GM12875 (cell line): ENCODE data around the gene IL1RAPL1.
A peak's percentile ranks its signal among the peaks of the same experiment; 100 is the strongest.

Source experiments
- H3K4me3 ChIP-seq: one replicate; pipeline ENCODE4 v1.5.1; 2011; ENCODE audit warnings: low read depth, low read length, control low read depth
- CTCF ChIP-seq: IDR thresholded peaks from 2 replicates; pipeline ENCODE4 v1.5.1; 2011; ENCODE audit warnings: low read depth, mild to moderate bottlenecking, control low read depth, inconsistent platforms, low read length, moderate library complexity, borderline replicate concordance; ENCODE audit not compliant: insufficient read depth

The IL1RAPL1 gene

GRCh38 chrX:28651186-28651585 lies 63.9 kb downstream of the IL1RAPL1 start:
- H3K4me3 ChIP-seq = no peak overlapping the region
- no peak for TF ChIP-seq CTCF

GRCh38 chrX:28659269-28659668 lies 72.0 kb downstream of the IL1RAPL1 start:
- peak; percentile 51; the same call in 1 of the 2 replicates for TF ChIP-seq CTCF
- no peak overlapping the region for H3K4me3 ChIP-seq

GRCh38 chrX:28665778-28666177 lies 78.5 kb downstream of the IL1RAPL1 start:
- TF ChIP-seq CTCF = no peak
- no peak overlapping the region for H3K4me3 ChIP-seq

GRCh38 chrX:28668303-28668702 lies 81.1 kb downstream of the IL1RAPL1 start:
- TF ChIP-seq CTCF = no peak
- no peak overlapping the region for H3K4me3 ChIP-seq

- H3K4me3 ChIP-seq = no peak overlapping the region
- TF ChIP-seq CTCF = no peak
These were observed 81.7 kb downstream of the IL1RAPL1 start for GRCh38 chrX:28668957-28669356.

- no peak overlapping the region for H3K4me3 ChIP-seq
- TF ChIP-seq CTCF = no peak
These were observed 82.8 kb downstream of the IL1RAPL1 start for GRCh38 chrX:28670074-28670473.

GRCh38 chrX:28675173-28675572 lies 87.9 kb downstream of the IL1RAPL1 start:
- no peak overlapping the region for H3K4me3 ChIP-seq
- no peak for TF ChIP-seq CTCF
